CD4-positive, CD25-positive, alpha-beta regulatory T cell (primary cell): ENCODE data around the gene BMI1. TPM values are rescaled to one million over a fixed set of nuclear protein-coding genes. Genes with fewer than 3 reads are reported as not detected.

Source experiments
- ATAC-seq, 2 donors: fragments of 150-1000 bp; cut with Tn5 transposase; one replicate each; pipeline ENCODE4 v1.10.0; 2021; ENCODE audit warnings: low read depth in 2 of 2, moderate number of reproducible peaks in 2 of 2, moderate library complexity in 1 of 2
- DNase-seq, 3 donors: peaks; one replicate each; pipeline versions ENCODE4 v3.0.0 to v3.0.0-alpha.2; 2012 to 2022; ENCODE audit warnings: mixed read lengths in 1 of 3
- H3K27ac ChIP-seq: one replicate; pipeline ENCODE4 v1.7.0; 2013; ENCODE audit warnings: mild to moderate bottlenecking, low read length; ENCODE audit not compliant: insufficient read depth, poor library complexity, severe bottlenecking
- H3K27me3 ChIP-seq: one replicate; pipeline ENCODE4 v1.7.0; 2013; ENCODE audit warnings: low read length; ENCODE audit not compliant: control insufficient read depth, insufficient read depth
- H3K36me3 ChIP-seq: one replicate; pipeline ENCODE4 v1.7.0; 2013; ENCODE audit warnings: mild to moderate bottlenecking, low read length, moderate library complexity; ENCODE audit not compliant: control insufficient read depth, insufficient read depth
- H3K4me1 ChIP-seq: 2 replicates; pipeline ENCODE4 v1.7.0; 2013; ENCODE audit warnings: mild to moderate bottlenecking, low read length; ENCODE audit not compliant: insufficient read depth, control insufficient read depth, poor library complexity, severe bottlenecking
- H3K4me3 ChIP-seq: one replicate; pipeline ENCODE4 v1.7.0; 2013; ENCODE audit warnings: low read depth, mild to moderate bottlenecking, low read length, moderate library complexity
- H3K9me3 ChIP-seq, 2 experiments: 1 replicate in 1 of 2; 2 replicates in 1 of 2; pipeline ENCODE4 v1.7.0; 2013; ENCODE audit warnings: low read length in 2 of 2, mild to moderate bottlenecking in 1 of 2, moderate library complexity in 1 of 2; ENCODE audit not compliant: control insufficient read depth in 2 of 2
- H3K27ac Mint-ChIP-seq, 3 donors: one replicate each; pipeline ENCODE4 v1.8.0; 2020 to 2022; ENCODE audit warnings: mild to moderate bottlenecking in 3 of 3, mixed read lengths in 3 of 3, moderate library complexity in 2 of 3
- H3K27me3 Mint-ChIP-seq: one replicate; pipeline ENCODE4 v1.8.0; 2022; ENCODE audit warnings: mild to moderate bottlenecking, mixed read lengths
- H3K36me3 Mint-ChIP-seq: one replicate; pipeline ENCODE4 v1.8.0; 2020; ENCODE audit warnings: mixed read lengths
- H3K4me1 Mint-ChIP-seq, 4 donors: one replicate each; pipeline ENCODE4 v1.8.0; 2020 to 2022; ENCODE audit warnings: mixed read lengths in 4 of 4, mild to moderate bottlenecking in 1 of 4
- H3K4me3 Mint-ChIP-seq, 4 donors: one replicate each; pipeline ENCODE4 v1.8.0; 2020 to 2022; ENCODE audit warnings: mild to moderate bottlenecking in 4 of 4, mixed read lengths in 4 of 4, moderate library complexity in 3 of 4
- H3K9me3 Mint-ChIP-seq, 7 donors: one replicate each; pipeline ENCODE4 v1.8.0; 2020 to 2022; ENCODE audit warnings: mixed read lengths in 7 of 7, mild to moderate bottlenecking in 3 of 7, moderate library complexity in 2 of 7
- polyA plus RNA-seq, 4 donors: library from polyadenylated mRNA; unstranded; fragments of 300-500 nt; fragmentation: Illumina TruSeq; gene quantifications; one replicate each; pipeline ENCODE4 v1.2.3, GENCODE V29; 2021
- total RNA-seq: library from RNA; stranded (reverse); gene quantifications from one replicate; pipeline ENCODE4 v1.2.3, GENCODE V29; 2022

The BMI1 gene
- total RNA-seq: 35.3 TPM
- 10 to 100 TPM; 27.0 to 35.3 (median 31.0) TPM for polyA plus RNA-seq

DNA sequence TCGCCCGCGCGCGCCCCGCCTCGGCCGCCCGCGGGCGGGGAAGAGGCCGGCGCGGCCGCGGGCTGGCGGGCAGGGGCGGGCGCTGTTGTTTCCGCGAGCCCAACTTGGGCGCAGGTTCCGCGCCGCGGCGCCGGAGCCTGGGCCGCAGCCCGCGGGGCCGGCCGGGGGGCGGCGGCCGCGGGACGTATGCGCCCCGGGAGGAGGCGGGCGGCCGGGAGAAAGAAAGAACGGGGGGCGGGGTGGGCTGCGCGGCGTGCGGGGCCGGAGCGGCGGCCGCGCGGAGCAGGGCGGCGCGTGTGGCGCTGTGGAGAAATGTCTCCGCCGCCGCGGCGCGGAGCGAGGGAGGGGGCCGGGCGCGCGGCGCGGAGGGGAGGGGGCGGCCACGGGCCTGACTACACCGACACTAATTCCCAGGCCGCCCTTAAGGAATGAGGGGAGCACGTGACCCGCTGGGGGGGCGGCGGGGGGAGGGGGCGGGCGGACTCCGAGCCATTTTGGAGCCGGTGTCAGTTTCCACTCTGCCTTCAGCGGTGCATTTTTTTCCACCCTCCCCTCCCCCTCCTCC is at the start of gene BMI1:
TSS of gene BMI1 (plus strand) at position 509 of the 565 bp plus-strand sequence. CDS start 5,351 bp downstream, outside the sequence.
- DNase-seq (peak in 2 of 3 donors; percentile 48 to 53), ATAC-seq (peak; percentile 19 to 29)
- Mint-ChIP-seq H3K4me1 (peaks cover 44 to 64% (median 55%) of the 10 kb centered on the region in 4 donors), H3K4me3 (peak within 1 kb of the TSS; percentile 92 to 98 (median 96)), H3K27me3 (peaks cover 37% of the 10 kb centered on the region), H3K27ac (peak within 1 kb of the TSS; percentile 91 to 98 (median 95)), H3K9me3 (peaks cover 0 to 1% (median 0%) of the 10 kb centered on the region in 7 donors), H3K36me3 (peaks cover 4% of the 10 kb centered on the region)
- Histone ChIP-seq H3K4me3 (peak within 1 kb of the TSS; percentile 91), H3K27me3 (peaks cover 19% of the 10 kb centered on the region), H3K4me1 (peaks cover 43% of the 10 kb centered on the region), H3K27ac (peak within 1 kb of the TSS; percentile 67), H3K9me3 (no peaks in the 10 kb centered on the region), H3K36me3 (no peaks in the 10 kb centered on the region)

DNA sequence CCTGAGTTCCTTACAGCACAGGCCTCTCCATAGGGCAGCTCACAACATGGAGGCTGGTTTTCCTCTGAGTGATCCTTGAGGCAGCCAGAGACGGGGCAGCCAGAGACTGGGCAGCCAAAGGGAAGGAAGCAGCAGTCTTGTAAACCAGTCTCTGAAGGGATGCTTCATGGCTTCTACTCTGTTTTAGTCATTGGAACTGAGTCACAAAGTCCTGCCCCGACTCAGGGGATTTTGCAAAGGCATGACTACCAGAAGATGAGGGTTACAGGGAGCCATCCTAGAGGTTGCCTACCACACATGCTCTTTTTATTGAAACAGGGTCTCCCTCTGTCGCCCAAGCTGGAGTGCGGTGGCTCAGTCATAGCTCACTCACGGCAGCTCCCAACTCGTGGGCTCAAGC is 49.1 kb upstream of the BMI1 start:
- Histone ChIP-seq H3K4me3 (no peak overlapping the region), H3K27me3 (peaks cover 2% of the 10 kb centered on the region), H3K27ac (no peak overlapping the region), H3K4me1 (no peaks in the 10 kb centered on the region), H3K9me3 (no peaks in the 10 kb centered on the region), H3K36me3 (no peaks in the 10 kb centered on the region)
- Mint-ChIP-seq H3K27ac (no peak overlapping the region), H3K27me3 (no peaks in the 10 kb centered on the region), H3K4me1 (no peaks in the 10 kb centered on the region), H3K9me3 (peaks cover 0 to 3% (median 0%) of the 10 kb centered on the region in 7 donors), H3K4me3 (no peak overlapping the region), H3K36me3 (no peaks in the 10 kb centered on the region)
- DNase-seq: no peak
- ATAC-seq: no peak

DNA sequence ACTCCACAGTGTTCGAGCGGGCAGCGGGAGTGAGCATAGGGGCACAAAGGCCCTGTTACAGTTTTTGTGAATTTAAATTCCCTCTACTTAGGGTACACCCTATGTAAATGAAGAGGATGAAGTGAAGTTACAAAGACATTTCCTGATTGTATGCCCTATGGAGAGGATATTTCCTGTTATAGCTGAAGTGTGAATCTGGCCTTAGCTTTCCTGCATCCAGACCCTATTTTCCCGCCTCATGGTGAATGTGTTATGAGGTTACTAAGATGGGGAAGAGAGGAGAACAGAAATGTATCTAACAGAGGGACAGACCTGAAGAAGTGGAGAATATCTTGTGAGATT is 42.5 kb upstream of the BMI1 start:
- no peak for ATAC-seq
- Mint-ChIP-seq H3K4me3 (no peak overlapping the region), H3K27ac (no peak overlapping the region)

DNA sequence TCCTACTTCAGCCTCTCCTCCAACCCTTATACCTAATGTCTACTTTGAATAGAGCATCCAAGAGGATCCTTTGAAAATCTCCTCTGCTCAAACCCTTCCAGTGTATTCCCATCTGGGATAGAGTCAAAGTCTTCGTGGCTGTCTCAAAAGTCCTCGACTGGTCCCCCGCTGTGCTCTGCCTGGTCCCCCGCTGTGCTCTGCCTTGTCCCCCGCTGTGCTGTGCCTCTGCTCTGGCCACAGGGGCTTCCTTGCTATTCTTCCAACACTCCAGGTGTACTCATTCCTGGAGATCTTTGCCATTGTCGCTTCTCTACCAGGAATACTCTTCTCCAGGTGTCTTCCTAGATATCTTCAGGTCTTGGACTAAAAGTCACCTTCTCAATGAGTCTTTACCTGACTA is 40.8 kb upstream of the BMI1 start:
- H3K36me3 ChIP-seq: no peaks in the 10 kb centered on the region
- Mint-ChIP-seq H3K36me3 (no peaks in the 10 kb centered on the region), H3K4me3 (no peak overlapping the region), H3K27me3 (peaks cover 9% of the 10 kb centered on the region), H3K27ac (peak overlapping the region in 1 of 3 donors; percentile 10), H3K9me3 (peaks cover 0 to 2% (median 0%) of the 10 kb centered on the region in 7 donors), H3K4me1 (no peaks in the 10 kb centered on the region)
- no peaks in the 10 kb centered on the region for H3K9me3 ChIP-seq
- ATAC-seq: no peak
- H3K27me3 ChIP-seq: no peaks in the 10 kb centered on the region
- no peak for DNase-seq
- H3K4me3 ChIP-seq: no peak overlapping the region
- no peak overlapping the region for H3K27ac ChIP-seq
- no peaks in the 10 kb centered on the region for H3K4me1 ChIP-seq

More for the DNA sequence above, 42.5 kb upstream of the BMI1 start:
- Histone ChIP-seq H3K9me3 (no peaks in the 10 kb centered on the region), H3K4me3 (no peak overlapping the region), H3K4me1 (no peaks in the 10 kb centered on the region), H3K36me3 (no peaks in the 10 kb centered on the region), H3K27me3 (no peaks in the 10 kb centered on the region), H3K27ac (no peak overlapping the region)
- Mint-ChIP-seq H3K36me3 (no peaks in the 10 kb centered on the region), H3K9me3 (peaks cover 0 to 2% (median 0%) of the 10 kb centered on the region in 7 donors), H3K4me1 (no peaks in the 10 kb centered on the region), H3K27me3 (no peaks in the 10 kb centered on the region)
- no peak for DNase-seq

DNA sequence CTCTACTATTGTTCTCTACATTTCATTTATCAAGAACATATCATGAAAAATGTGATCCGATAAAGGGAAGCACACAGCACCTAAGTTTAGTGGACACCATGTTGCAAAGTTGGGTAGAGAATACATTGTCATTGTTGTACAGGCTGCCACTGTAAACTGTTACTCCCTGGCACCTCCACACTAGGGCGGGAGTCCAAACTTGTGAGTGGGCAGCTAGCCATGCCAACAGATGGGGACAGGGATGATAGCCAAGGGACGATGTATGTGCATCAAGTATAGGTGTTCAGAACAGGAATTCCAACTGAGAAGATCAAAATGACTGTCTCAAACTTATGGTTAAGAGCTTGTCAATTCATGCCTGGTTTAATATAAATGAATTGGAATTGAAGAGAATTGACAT is 35.8 kb upstream of the BMI1 start:
- ATAC-seq (no peak), DNase-seq (no peak)
- Histone ChIP-seq H3K4me1 (no peaks in the 10 kb centered on the region), H3K27ac (no peak overlapping the region), H3K36me3 (no peaks in the 10 kb centered on the region), H3K27me3 (peaks cover 1% of the 10 kb centered on the region), H3K4me3 (no peak overlapping the region), H3K9me3 (no peaks in the 10 kb centered on the region)
- peaks cover 0 to 5% (median 0%) of the 10 kb centered on the region in 7 donors for H3K9me3 Mint-ChIP-seq
- H3K4me3 Mint-ChIP-seq: no peak overlapping the region
- no peaks in the 10 kb centered on the region for H3K4me1 Mint-ChIP-seq
- no peaks in the 10 kb centered on the region for H3K36me3 Mint-ChIP-seq
- peaks cover 10% of the 10 kb centered on the region for H3K27me3 Mint-ChIP-seq
- no peak overlapping the region for H3K27ac Mint-ChIP-seq

DNA sequence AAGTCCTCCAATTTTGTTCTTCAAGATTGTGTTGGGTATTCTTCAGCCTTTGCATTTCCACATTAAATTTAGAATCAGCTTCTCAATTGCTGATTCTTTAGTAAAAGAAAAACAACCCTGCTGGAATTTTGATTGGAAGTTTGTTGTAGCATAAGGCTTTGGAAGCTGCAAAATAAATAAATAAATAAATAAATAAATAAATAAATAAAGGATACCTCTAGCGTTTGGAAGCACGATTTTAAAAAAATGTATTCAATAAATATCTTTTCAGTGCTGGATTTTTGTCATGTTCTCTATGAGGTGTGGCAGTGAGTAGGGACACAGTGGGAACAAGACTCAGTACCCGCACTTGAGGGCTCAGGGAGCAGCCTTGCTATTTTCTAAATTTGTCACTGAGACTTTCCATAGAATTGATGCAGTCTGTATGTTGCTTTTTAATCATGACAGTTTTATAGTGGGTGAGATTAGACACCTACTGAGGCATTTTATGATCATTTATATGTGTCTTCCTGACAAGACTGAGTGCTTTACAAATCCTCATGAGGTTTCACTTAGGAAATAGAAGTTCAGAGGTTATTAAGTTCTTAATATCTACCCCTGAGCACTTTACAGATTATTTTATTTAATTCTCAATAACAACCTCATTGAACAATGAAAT is 27.0 kb upstream of the BMI1 start:
- Histone ChIP-seq H3K4me1 (no peaks in the 10 kb centered on the region), H3K4me3 (no peak overlapping the region), H3K27me3 (peaks cover 2% of the 10 kb centered on the region), H3K36me3 (no peaks in the 10 kb centered on the region), H3K27ac (no peak overlapping the region), H3K9me3 (no peaks in the 10 kb centered on the region)
- peaks cover 0 to 5% (median 0%) of the 10 kb centered on the region in 7 donors for H3K9me3 Mint-ChIP-seq
- ATAC-seq: no peak
- H3K27ac Mint-ChIP-seq: no peak overlapping the region
- peaks cover 37% of the 10 kb centered on the region for H3K27me3 Mint-ChIP-seq
- no peaks in the 10 kb centered on the region for H3K36me3 Mint-ChIP-seq
- H3K4me1 Mint-ChIP-seq: no peaks in the 10 kb centered on the region
- DNase-seq: no peak
- no peak overlapping the region for H3K4me3 Mint-ChIP-seq

DNA sequence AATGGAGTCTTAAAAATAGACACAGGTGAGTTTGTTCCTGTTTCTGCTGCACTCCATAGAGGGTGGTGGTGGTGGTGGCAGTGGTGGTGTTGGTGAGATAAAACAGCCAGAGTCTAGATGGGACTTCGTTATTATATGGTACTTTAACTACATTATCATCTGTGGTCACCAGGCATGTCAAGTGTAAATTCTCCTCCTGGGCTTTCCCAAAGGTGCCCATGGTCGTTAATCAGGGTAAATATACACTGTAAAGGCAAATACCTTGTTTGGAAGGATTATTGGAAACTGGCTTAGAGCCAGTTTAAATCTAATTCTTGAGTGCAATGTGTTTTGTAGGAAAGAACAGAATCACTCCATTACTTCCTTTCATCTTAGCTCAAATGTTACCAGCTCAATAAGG is 26.2 kb upstream of the BMI1 start:
- peaks cover 45% of the 10 kb centered on the region for H3K27me3 Mint-ChIP-seq
- Histone ChIP-seq H3K9me3 (no peaks in the 10 kb centered on the region), H3K4me3 (no peak overlapping the region), H3K27ac (no peak overlapping the region), H3K27me3 (peaks cover 3% of the 10 kb centered on the region), H3K4me1 (no peaks in the 10 kb centered on the region), H3K36me3 (no peaks in the 10 kb centered on the region)
- H3K9me3 Mint-ChIP-seq: peaks cover 0 to 2% (median 0%) of the 10 kb centered on the region in 7 donors
- ATAC-seq (no peak), DNase-seq (no peak)
- H3K4me3 Mint-ChIP-seq: no peak overlapping the region
- H3K36me3 Mint-ChIP-seq: no peaks in the 10 kb centered on the region
- H3K27ac Mint-ChIP-seq: no peak overlapping the region
- no peaks in the 10 kb centered on the region for H3K4me1 Mint-ChIP-seq

DNA sequence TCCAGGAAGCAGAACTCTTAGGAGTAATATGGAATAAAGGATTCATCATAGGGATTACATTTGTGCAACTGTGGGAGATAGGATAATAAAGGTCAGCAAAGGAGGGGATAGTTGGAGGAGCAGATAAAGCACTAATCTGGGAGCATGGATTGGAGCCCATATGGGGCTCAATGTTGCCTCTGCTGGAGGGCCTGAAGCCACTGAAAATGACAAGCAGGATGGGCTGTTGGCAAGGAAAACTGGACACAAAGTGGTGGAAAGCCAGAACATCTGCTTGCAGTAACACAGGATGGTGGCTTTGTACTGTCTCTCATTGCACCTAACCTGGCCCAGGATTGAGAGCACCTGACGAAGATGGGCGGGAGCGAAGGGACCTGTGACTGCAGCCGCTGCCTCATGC is 19.7 kb upstream of the BMI1 start:
- no peaks in the 10 kb centered on the region for H3K4me1 Mint-ChIP-seq
- H3K4me3 Mint-ChIP-seq: no peak overlapping the region
- peaks cover 0 to 5% (median 0%) of the 10 kb centered on the region in 7 donors for H3K9me3 Mint-ChIP-seq

More for the DNA sequence above, 19.7 kb upstream of the BMI1 start:
- no peak for DNase-seq
- H3K27me3 ChIP-seq: peaks cover 4% of the 10 kb centered on the region
- H3K36me3 ChIP-seq: no peaks in the 10 kb centered on the region
- no peak overlapping the region for H3K27ac ChIP-seq
- H3K9me3 ChIP-seq: no peaks in the 10 kb centered on the region
- peaks cover 30% of the 10 kb centered on the region for H3K27me3 Mint-ChIP-seq
- no peaks in the 10 kb centered on the region for H3K4me1 ChIP-seq
- no peaks in the 10 kb centered on the region for H3K36me3 Mint-ChIP-seq
- peak overlapping the region in 1 of 3 donors; percentile 48 for H3K27ac Mint-ChIP-seq
- no peak for ATAC-seq
- H3K4me3 ChIP-seq: no peak overlapping the region
